A673 (cell line): ENCODE measurements around the gene SLC4A4.
A peak's percentile ranks its signal among the peaks of the same experiment; 100 is the strongest.

Experiments used
- CTCF ChIP-seq: fragments of 300-800, 200-600 bp; sonication (generic); conservative IDR thresholded peaks from 2 replicates; pipeline ENCODE4 v1.5.1; 2017; ENCODE audit warnings: low read depth, mild to moderate bottlenecking, antibody characterized with exemption, low read length, moderate library complexity, mixed read lengths
- EZH2 ChIP-seq: fragments of 200-600 bp; sonication (generic); IDR thresholded peaks from 2 replicates; pipeline ENCODE4 v1.6.1; 2017; ENCODE audit warnings: borderline replicate concordance, low read depth, mild to moderate bottlenecking, mixed read lengths, antibody characterized with exemption, low read length; ENCODE audit not compliant: poor library complexity, severe bottlenecking

- TF ChIP-seq CTCF (0 out of 2 replicates have a peak, but pooled peaks have one; percentile 11), EZH2 (no peak)
These were observed 155.7 kb downstream of the SLC4A4 start for GRCh38 chr4:71494539-71494938.
